Stimulated activated CD8-positive, alpha-beta memory T cell treated with anti-CD3 and anti-CD28 coated beads, Interleukin-7, amount 100 ng/mL, for 1 hour (primary cell): ENCODE measurements around the gene SCAANT1.

ENCODE experiments used
- DNase-seq, 2 donors: peaks; one replicate each; pipeline ENCODE4 v3.0.0-alpha.2; 2020; ENCODE audit warnings: low read depth in 2 of 2

SCAANT1 gene

GRCh38 chr3:63863150-63864007 is 48.8 kb downstream of the SCAANT1 start, which contains the start of the genes ATXN7 and THOC7:
Gene ATXN7, plus strand, starts transcription at chr3:63863867. Its CDS starts 48,732 bp downstream, at chr3:63912599.
Gene THOC7, minus strand, starts transcription at chr3:63863805. Its CDS starts 15 bp downstream, at chr3:63863790.
- peak; percentile 41 to 48 for DNase-seq

GRCh38 chr3:63862804-63863149 is 49.4 kb downstream of the SCAANT1 start:
- no peak for DNase-seq
